Medulla oblongata (tissue), 1 donor: ENCODE measurements around the gene KRTAP5-1.

ENCODE experiments used
- DNase-seq: peaks from one replicate; pipeline ENCODE4 v3.0.0-alpha.2; 2015; ENCODE audit errors: extremely low spot score

KRTAP5-1 gene

GRCh38 chr11:1572197-1573076 is 12.6 kb downstream of the KRTAP5-1 start, which contains the start of gene DUSP8:
DUSP8 (minus strand) TSS chr11:1572271; CDS start chr11:1565826, 6,445 bp downstream.
- peak; percentile 91 for DNase-seq

- no peak for DNase-seq
These were observed 13.3 kb downstream of the KRTAP5-1 start for GRCh38 chr11:1571760-1572196.

- DNase-seq, result peak; percentile 13
These were observed 14.0 kb downstream of the KRTAP5-1 start for GRCh38 chr11:1570896-1571759.

GRCh38 chr11:1570531-1570895 is 14.6 kb downstream of the KRTAP5-1 start:
- no peak for DNase-seq

- no peak for DNase-seq
These were observed 15.1 kb downstream of the KRTAP5-1 start for GRCh38 chr11:1570001-1570453.

GRCh38 chr11:1569251-1569780 is 15.8 kb downstream of the KRTAP5-1 start:
- no peak for DNase-seq

- no peak for DNase-seq
These were observed 16.6 kb downstream of the KRTAP5-1 start for GRCh38 chr11:1568441-1568911.

GRCh38 chr11:1567721-1568100 is 17.4 kb downstream of the KRTAP5-1 start:
- no peak for DNase-seq

- DNase-seq, result no peak
These were observed 17.9 kb downstream of the KRTAP5-1 start for GRCh38 chr11:1567052-1567720.

- DNase-seq, result no peak
These were observed 18.6 kb downstream of the KRTAP5-1 start for GRCh38 chr11:1566381-1567051.

GRCh38 chr11:1565904-1566247 is 19.2 kb downstream of the KRTAP5-1 start:
- no peak for DNase-seq

- DNase-seq, result no peak
These were observed 19.7 kb downstream of the KRTAP5-1 start for GRCh38 chr11:1565173-1565903.

- peak; percentile 70 for DNase-seq
These were observed 20.4 kb downstream of the KRTAP5-1 start for GRCh38 chr11:1564535-1565172.

- no peak for DNase-seq
These were observed 21.2 kb downstream of the KRTAP5-1 start for GRCh38 chr11:1563697-1564534.

GRCh38 chr11:1563149-1563638 is 21.9 kb downstream of the KRTAP5-1 start:
- no peak for DNase-seq

- DNase-seq, result no peak
These were observed 22.5 kb downstream of the KRTAP5-1 start for GRCh38 chr11:1562469-1563148.

GRCh38 chr11:1561955-1562354 is 23.1 kb downstream of the KRTAP5-1 start:
- no peak for DNase-seq

GRCh38 chr11:1561266-1561665 is 23.8 kb downstream of the KRTAP5-1 start:
- DNase-seq, result no peak
